GM21576 (cell line): ENCODE measurements around the gene UBE2H.
"Not testable (repeated sequence)": the region's sequence is repeated elsewhere in the genome, so short reads cannot be mapped to it uniquely, and the experiment has no call there.

Source experiments
- ATAC-seq: cut with Tn5 transposase; IDR thresholded peaks from one replicate; pipeline ENCODE4 v1.9.1; 2021; ENCODE audit warnings: mild to moderate bottlenecking, moderate library complexity; ENCODE audit not compliant: unreplicated experiment

The UBE2H gene

GRCh38 chr7:129848436-129848835 lies 104.3 kb downstream of the UBE2H start:
- no peak for ATAC-seq

- ATAC-seq: no peak
These were observed 106.8 kb downstream of the UBE2H start for GRCh38 chr7:129845972-129846327.

GRCh38 chr7:129845178-129845971 lies 107.4 kb downstream of the UBE2H start:
- ATAC-seq: no peak

- no peak for ATAC-seq
These were observed 108.6 kb downstream of the UBE2H start for GRCh38 chr7:129843978-129844840.

- ATAC-seq: no peak
These were observed 109.3 kb downstream of the UBE2H start for GRCh38 chr7:129843365-129843898.

- no peak for ATAC-seq
These were observed 111.3 kb downstream of the UBE2H start for GRCh38 chr7:129841465-129841864.

- no peak for ATAC-seq
These were observed 112.0 kb downstream of the UBE2H start for GRCh38 chr7:129840757-129841156.

- no peak for ATAC-seq
These were observed 115.8 kb downstream of the UBE2H start for GRCh38 chr7:129836983-129837382.

GRCh38 chr7:129835569-129835968 lies 117.2 kb downstream of the UBE2H start:
- ATAC-seq: no peak

GRCh38 chr7:129833353-129833752 lies 119.4 kb downstream of the UBE2H start:
- ATAC-seq: not testable (repeated sequence)

GRCh38 chr7:129832701-129833227 lies 120.0 kb downstream of the UBE2H start:
- ATAC-seq: no peak

- ATAC-seq: no peak
These were observed 120.5 kb downstream of the UBE2H start for GRCh38 chr7:129832282-129832681.

GRCh38 chr7:129831424-129832058 lies 121.2 kb downstream of the UBE2H start:
- no peak for ATAC-seq

GRCh38 chr7:129830949-129831348 lies 121.8 kb downstream of the UBE2H start:
- no peak for ATAC-seq

- no peak for ATAC-seq
These were observed 122.8 kb downstream of the UBE2H start for GRCh38 chr7:129829737-129830631.

- ATAC-seq: no peak
These were observed 123.6 kb downstream of the UBE2H start for GRCh38 chr7:129828989-129829736.

- no peak for ATAC-seq
These were observed 124.5 kb downstream of the UBE2H start for GRCh38 chr7:129828078-129828762.

GRCh38 chr7:129827467-129827990 lies 125.2 kb downstream of the UBE2H start:
- ATAC-seq: no peak
